SKM-1 treated with dmso at 0.1 percent for 144 hours (cell line): Measurements from ENCODE around the gene FAM169A.
"Not testable (repeated sequence)": the region's sequence is repeated elsewhere in the genome, so short reads cannot be mapped to it uniquely, and the experiment has no call there.

Experiments used
- DNase-seq: peaks from one replicate; lab custom pipeline; 2025; ENCODE audit not compliant: unreplicated experiment; lab: John Stamatoyannopoulos, UW

FAM169A gene

GRCh38 chr5:74870299-74871067 is 4.3 kb upstream of the FAM169A start:
- no peak for DNase-seq

GRCh38 chr5:74869414-74869813 is 3.2 kb upstream of the FAM169A start:
- not testable (repeated sequence) for DNase-seq

GRCh38 chr5:74866596-74867162 is 492 bp upstream of the FAM169A start:
- DNase-seq: no peak

- no peak for DNase-seq
Observed at GRCh38 chr5:74865256-74865803, 857 bp downstream of the FAM169A start.

DNA sequence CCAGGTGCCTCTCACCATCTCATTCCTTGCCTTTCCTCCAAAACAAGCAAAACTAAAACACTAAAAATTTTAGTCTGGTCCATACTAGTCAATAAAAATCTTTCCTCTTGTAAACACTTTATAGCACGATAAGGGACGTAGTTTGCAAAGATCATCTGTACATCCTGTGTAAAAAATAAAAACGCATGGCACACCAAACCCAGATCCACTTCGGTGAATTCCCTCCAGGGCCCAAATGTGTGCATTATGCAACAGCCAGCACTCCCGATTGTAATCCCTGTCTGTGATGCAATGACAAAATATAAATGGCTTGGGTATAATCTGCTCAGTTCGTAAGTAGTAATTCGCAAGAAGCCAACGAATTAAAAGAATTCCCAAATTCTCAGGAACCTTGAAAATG is 1.4 kb downstream of the FAM169A start:
- DNase-seq: no peak

GRCh38 chr5:74863726-74864125 is 2.5 kb downstream of the FAM169A start:
- DNase-seq: no peak

- DNase-seq: no peak
Observed at GRCh38 chr5:74862221-74862620, 4.0 kb downstream of the FAM169A start.

- DNase-seq: not testable (repeated sequence)
Observed at GRCh38 chr5:74856975-74857374, 9.2 kb downstream of the FAM169A start.

DNA sequence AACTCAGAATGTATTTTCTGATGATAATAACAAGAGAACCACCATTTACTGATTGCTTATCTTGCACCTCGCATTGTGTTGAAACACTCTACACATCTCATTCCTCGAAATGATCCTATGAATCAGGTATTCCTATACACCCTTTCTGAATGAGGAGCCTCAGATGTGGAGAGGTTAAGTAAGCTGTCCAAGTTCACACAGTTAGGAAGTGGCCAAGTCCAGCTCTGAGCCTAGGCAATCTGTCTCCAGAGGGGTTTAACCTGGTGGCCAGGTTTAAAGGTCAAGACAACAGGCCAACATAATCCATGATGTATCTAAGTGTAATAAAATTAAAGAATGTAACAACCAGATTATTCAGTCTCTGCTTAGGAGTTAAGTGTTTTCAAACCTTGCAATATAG is 12.9 kb downstream of the FAM169A start:
- no peak for DNase-seq

GRCh38 chr5:74851684-74852353 is 14.4 kb downstream of the FAM169A start:
- DNase-seq: no peak

- no peak for DNase-seq
Observed at GRCh38 chr5:74850789-74851425, 15.3 kb downstream of the FAM169A start.

DNA sequence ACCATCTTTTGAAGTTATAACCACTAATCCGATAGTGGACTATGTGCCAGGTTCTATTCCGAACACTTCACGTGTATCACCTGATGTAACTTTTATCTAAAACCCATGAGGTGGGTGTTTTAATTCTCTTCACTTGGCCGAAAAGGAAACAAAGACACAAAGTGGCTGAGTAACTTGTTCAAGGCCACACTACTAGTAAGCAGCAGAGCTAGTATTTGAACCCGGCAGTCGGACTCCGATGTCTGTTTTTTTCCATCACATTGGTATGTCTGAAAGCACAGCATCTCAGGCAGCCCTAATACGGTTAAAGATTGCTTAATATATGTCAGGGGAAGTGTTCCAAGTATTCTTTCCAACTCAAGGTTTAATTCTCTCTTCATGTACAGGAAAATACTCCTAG is 16.2 kb downstream of the FAM169A start:
- no peak for DNase-seq

DNA sequence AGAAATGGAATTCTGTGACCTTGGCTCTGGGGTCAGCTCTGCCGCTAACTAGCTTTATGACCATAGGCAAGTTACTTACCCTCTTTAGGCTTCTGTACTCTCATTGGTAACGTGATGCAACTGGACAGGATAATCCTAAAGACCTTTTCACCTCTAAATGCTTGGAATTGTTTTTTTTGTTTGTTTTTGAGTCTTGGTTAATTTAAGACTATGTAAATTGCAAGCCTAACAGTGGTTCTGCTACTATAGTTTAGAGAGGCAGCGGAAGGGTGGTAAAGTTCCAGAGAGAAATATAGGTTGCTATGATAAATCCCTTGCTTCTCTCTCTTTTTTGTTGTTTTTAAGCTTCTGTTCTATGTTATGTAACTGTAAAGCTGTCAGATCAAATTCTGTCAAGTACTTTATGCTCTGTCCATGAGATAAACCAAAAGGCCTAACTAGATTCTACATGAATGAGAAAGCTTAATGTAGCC is 17.6 kb downstream of the FAM169A start:
- no peak for DNase-seq

DNA sequence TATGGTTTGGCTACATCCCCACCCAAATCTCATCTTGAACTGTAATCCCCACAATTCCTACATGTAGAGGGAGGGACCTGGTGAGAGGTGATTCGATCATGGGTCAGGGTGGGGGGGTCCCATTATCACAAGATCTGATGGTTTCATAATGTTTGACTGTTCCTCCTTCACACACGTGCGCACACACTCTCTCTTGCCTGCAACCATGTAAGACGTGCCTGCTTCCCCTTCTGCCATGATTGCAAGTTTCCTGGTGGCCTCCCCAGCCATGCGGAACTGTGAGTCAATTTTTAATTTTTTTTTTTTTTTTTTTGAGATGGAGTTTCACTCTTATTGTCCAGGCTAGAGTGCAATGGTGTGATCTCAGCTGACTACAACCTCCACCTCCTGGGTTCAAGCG is 27.0 kb downstream of the FAM169A start:
- no peak for DNase-seq

DNA sequence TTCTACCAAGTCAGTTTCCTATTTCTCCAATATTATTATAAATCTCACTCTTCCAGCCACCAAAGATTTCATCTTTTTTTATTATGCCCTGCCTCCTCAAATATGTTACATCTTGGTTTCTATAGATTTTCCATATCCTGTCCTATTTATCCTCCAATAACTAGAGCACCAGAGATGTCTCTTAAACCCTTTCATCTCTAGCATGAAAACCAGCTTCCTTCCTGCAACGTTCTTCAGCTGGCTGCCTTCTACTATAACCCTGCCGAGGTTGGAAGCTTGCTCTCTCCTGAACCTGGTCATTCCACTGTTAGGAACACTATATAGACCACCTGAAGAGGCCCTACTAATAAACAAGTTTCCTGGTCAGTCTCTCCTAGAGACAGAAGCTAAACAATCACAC is 27.9 kb downstream of the FAM169A start:
- no peak for DNase-seq

DNA sequence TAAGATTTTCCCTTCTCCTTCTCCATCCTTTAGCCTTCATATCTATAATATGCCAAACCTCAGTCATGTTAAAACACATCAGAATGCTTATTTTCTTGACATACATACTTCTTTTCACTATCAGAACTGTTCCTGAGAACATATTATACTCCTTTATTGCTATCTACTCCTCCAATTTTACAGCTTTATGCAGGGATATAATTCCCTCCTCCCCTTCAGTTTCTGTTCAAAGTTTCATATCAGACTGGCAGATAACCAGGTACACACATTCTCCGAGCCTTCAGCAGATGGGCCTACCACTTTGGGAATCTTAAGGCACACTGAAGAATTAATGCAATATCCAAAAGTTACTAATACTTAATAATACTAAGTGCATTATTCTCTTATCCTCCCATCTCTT is 29.1 kb downstream of the FAM169A start:
- DNase-seq: no peak

GRCh38 chr5:74833537-74834266 is 32.5 kb downstream of the FAM169A start:
- DNase-seq: no peak

- no peak for DNase-seq
Observed at GRCh38 chr5:74829413-74829812, 36.8 kb downstream of the FAM169A start.

GRCh38 chr5:74822288-74822687 is 43.9 kb downstream of the FAM169A start:
- DNase-seq: no peak

GRCh38 chr5:74816875-74817274 is 49.3 kb downstream of the FAM169A start:
- no peak for DNase-seq

- no peak for DNase-seq
Observed at GRCh38 chr5:74810915-74811314, 55.3 kb downstream of the FAM169A start.
